Fibroblast of peridontal ligament (primary cell): ENCODE measurements around the gene RPP25L.

Source experiments
- DNase-seq: peaks from one replicate; pipeline ENCODE4 v3.0.0-alpha.2; 2010; ENCODE audit errors: extremely low read depth

Gene RPP25L

DNA sequence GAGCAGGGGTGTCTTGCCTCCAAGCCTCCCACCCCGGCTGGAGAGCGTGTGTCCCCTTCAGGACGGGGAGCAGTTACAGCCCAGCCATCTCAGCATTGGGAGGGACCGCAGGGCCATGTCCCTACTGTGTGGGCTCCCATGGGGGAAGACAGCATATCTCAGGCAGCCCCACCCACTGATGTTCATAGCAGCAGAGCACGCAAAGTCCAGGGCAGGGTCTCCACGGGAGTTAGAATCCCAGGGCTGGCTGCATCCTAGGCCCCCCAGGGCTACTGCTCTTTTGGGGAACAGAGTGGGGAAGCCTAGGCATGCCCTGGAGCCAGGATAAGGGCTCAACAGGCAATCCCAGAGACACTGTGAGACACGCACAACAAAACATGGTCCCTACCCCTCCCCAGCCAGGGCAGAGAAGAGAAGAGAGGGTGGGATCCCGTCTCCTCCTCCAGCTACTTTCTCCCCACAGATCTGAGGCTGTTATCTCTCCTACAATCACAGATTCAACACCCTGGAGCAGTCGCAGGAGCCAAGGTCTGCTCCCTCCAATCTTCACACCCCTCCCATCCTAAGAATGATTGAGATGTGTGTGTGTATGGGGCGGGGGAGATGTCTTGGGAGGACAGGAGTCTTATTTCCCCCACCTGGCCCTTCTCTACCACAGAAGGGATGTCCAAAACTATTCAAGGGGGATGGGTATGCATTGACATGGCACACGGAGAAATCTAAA, 25.8 kb downstream of the RPP25L start:
- DNase-seq: no peak

DNA sequence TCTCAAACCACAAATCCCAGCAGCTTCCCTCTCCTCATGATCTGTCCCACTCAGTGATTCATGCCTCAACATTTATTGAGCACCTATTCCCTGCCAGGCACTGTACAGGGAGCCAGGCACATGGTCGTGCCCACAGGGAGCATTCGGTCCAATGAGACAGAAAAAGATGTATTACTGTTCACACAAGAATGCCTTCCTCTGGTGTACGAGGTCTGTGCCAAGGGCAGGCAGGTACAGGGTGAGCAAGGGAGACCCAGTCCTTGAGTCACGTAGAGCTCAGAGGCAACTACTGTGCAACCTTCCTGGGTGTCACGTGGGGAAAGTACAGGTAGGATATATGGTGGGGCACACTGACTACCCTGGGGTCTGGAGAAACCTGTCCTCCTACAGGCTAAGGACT, 26.9 kb downstream of the RPP25L start:
- DNase-seq: no peak

DNA sequence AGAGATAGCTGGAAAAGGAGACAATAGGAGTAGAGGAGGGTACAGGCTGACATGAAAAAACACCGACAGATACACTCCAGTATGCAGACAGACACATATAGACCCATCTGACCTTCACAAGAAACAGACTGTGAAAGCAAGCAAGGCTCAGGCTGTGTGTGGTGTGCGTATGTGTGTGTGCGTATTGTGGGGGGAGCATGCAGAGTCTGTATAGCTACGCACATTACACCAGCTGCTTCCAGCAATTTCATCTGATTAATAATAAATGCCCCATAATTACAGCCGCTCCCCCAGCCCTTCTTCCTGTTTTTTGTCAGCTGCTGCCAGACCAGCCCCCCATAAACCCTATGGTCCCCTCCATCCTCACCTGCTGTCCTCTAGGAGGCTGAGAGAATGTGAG, 29.1 kb downstream of the RPP25L start:
- DNase-seq: no peak

DNA sequence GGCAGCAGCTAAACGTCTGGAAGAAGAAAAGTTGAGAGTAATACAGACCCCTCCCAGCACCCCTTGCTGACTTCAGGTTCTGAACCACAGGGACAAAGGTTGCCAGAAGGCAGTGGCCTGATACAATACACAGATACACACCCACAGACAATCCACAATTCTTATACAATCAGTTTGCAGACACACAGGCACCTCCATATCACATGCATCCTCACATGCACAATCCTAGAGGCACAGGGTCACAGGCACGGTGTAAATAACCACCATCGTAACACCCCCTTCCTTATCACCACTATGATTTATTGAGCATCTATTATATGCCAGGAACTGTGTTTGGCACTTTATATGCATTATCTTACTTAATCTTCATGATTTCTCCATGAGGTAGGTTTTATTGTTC, 30.6 kb downstream of the RPP25L start:
- no peak for DNase-seq

DNA sequence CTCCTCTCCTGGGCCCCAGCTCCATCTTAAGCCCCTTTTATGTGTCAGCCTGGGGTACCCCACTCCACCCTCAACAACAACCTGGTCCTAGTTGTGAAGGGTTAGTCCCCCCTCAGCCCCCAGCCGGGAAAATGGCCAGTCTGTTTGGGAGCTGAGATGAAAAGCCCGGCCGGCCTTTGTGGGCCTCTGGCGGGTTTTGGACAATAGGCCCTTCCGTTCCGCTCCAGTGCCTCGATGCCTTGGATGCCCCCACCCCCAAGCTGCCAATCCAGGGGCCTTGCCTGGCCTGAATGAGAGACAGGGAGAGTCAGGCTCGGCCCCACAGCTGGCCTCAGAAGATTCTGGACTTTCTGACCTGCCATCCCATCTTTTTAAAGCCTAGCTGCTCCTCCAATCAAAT, 31.5 kb downstream of the RPP25L start:
- no peak for DNase-seq

DNA sequence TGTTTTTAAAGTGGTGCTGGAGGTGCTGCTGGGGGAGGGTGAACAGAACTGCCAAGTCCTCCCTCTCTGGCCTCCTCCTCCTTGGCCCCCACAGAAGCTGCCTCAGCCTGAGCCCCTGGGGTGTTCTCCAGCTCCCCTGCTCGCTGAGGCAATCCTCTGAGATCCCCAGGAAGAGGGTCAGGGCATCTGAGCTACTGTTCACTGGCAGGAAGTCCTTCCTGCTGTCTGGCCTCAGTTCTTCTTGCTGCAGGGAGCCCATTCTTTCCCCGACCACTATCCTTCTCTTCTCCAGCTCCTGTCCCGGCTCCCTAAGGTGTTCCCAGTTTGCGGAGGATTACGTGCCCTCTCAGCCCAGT, 32.1 kb downstream of the RPP25L start:
- no peak for DNase-seq

DNA sequence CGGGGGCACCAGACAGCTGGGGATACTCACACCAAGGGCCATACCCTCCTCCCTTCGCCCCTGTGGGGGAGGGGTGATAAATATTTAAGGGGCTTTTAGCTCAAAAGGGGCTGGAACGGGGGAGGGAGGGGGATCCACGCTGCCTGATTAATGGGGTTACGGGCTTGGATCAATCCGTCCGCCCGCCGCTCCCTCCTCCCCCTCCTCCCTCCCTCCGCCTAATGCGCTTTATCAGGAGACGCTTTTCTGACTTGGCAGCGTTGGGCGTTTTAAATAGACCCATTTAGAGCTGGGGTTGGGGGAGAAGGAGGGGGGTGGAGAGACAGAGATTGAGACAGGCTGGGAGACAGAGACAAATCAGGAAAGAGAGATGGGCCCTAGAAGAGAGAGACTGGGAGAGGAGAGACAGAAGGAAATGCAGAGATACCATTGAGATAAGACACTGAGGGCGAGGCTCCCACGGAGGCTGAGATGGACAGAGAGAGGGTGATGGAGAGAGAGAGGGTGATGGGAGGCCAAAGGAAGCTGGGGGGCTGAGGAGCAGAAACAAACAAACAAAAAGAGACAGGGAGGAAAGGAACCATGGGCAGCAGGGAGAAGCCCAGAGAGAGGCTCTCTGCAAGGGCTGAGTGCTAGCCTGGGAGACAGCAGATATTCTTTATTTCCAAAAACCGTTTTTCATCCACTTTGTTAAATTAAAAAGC, 32.6 kb downstream of the RPP25L start:
- no peak for DNase-seq

DNA sequence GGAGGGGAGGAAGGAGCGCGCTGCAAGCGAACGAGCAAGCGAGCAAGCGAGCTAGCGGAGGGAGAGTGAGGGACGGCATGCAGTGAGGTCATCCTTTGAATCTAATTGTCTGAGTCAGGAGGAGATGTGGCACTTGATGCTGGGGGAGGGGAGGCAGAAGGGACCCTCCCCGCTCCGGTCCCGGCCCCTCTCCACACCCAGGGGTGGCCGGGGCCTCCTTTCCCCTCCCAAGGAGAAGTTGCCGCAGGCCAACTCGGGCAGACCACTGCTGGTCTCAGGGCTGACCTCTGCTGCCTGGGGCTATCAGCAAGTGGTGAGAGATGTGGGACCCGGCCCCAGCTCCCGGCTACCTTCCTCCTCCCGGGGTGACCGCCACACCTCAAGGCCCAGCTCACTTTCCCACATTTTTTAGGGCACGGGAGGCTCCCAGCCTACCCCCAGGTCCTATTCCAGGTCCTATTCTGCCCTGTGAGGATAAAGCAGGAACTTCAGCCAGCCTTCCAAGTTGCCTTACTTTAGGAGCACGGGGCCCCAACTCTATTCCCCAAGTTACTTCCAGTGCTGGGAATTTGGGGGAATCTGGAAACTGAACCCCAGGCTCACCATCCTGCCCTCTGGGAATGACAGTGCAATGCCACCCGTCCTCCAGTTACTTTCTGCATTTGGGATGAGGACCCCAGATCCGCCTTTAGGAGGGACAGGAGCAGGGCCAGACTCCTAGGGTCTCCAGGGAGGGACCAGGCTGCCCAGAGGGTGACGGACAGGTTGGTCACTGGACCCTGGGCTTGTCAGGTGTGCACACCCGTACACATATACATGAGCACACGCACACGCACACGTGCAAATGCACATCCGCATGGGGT, 33.4 kb downstream of the RPP25L start:
- DNase-seq: peak; percentile 28

DNA sequence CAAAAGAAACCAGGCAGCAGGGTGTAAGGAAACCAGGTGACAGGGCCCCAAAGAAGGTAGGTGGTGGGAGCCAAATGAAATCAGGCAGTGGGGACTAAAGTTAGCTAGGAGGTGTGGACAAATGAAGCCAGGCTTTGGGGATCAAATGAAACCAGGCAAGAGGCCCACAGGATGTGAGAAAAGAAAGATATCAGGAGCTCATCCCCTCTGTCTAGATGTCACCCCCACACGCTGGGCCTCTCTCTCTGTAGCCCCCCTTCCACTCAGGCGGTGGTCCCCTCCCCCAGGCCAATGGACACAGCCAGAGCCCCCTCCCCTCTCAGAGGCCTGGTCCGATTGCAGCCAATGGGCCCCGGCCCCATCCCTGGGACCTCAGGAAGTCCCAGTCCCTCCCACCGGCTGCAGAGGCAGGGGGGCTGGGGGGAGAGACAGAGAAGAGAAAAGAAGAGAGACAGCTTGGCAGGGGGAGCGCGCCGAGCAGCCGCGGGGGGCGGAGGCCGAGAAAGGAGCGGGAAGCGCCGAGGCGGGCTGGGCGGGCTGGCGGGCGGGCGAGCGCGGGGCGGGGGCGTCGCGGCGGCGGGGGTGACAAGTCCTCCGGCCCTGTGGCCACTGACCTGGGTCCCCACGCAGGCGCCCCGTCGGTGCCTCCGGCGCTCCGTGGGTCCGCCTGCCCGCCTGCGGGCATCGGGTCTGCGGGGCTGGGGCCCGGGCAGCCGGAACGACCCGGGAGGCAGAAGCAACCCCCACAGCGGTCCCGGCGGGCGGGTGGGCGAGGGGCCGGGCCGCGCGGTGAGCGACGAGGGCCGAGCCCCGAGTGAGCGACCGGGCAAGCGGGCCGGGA, 34.3 kb downstream of the RPP25L start:
- DNase-seq: no peak

DNA sequence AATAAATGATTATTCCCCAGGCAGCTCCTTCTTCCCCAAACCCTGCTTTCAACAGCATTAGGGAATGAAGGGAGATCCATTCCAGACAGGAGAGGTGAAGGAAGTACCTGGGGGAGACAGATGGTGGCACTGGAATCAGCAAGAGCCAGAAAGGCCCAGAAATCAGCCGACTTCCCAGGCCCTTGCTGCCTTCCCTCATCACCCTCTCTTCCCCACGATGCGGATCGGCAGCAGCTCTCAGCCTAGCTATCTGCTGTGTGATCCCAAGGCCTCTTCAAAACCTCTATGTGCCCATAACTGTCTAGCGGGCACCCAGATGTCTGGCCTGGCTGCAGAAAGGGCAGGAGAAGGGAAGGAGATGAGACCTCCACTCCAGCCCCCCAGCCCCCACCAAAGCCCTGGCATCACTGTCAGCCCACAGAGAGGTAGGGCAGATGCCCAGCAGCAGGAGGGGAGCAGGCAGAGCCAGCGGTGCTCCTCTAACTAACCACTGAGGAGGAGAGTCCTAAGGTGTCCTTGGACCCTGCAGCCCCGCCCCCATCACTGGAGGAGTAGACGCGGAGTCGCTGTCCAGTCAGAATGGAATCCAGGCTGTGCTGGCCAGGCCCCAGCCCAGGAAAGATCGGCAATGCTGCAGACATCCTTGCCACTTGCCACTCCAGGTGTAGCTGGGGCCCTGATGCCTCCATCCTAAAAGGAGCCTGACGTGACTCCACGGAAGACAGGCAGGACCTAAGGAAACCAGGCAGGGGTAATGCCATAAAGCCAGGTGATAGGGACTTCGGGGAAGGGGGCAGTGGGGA, 35.1 kb downstream of the RPP25L start:
- DNase-seq: no peak

DNA sequence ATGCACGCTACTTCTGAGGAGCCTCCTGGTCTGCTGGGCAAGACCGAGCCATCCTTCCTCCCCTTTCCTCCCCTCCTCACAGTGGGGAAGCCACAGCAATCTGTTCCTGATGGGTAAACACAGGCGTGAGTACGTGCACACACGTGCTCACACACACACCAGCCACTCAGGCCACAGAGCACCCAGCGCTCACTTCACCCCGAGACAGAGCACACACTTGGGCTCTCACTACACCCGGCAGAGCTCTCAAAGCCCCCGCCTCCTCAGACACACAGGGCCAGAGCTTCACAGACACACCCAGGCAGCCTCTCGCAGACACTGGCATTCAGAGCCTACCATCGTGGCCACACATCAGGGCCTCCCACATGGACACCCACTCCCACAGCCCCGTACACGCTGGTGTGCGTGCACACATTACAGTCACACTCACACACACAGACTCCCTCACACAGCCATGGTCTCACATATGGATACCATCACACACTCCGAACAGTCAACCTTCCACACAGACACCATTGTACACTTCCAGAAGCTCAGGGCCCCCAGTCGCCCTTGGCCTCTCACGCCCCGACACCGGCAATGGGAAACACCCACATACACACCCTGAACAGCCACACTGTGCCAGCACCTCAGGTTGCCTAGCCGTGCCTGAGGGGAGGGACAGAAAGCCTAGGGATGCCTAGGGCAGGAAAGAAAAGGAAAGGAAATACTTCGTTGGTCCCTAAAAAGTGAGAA, 35.9 kb downstream of the RPP25L start:
- no peak for DNase-seq

DNA sequence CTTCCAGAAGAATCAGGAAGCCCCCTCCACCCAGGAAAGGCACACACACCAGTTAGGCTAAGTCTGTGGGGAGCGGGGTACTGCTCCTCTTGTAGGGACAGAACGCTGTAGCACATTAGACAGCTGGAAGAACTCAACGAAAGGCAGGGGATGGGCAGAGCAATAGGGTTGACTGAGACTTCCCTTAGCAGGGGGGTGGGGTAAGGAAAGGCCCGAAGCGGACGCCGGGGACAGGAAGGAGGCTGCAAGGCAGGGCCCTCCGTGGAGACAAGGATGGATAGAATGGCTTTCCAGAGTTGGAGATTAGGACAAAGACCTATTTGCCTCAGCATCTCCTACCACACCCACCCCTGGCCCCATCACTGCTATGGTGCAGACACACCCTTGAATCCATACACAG, 36.7 kb downstream of the RPP25L start:
- DNase-seq: no peak

DNA sequence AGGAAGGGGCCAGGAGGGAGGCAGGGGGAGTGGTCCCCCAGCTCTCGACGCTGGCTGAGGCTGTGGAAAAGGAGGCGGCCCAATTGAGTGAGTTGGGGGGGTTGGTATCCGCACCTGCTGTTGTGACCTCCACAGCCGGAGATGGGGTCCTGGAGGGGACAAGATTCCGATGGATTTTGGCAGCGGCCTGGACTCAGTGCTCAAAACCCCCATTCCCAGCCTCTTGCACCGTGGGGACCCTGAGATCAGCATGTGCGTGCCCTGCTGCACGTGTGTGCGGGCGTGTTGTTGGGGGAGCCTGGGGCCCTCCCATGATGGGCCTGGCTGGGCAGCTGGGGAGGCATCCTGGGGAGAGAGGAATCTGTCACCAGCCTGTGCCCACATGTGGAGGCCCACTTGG, 37.3 kb downstream of the RPP25L start:
- no peak for DNase-seq

DNA sequence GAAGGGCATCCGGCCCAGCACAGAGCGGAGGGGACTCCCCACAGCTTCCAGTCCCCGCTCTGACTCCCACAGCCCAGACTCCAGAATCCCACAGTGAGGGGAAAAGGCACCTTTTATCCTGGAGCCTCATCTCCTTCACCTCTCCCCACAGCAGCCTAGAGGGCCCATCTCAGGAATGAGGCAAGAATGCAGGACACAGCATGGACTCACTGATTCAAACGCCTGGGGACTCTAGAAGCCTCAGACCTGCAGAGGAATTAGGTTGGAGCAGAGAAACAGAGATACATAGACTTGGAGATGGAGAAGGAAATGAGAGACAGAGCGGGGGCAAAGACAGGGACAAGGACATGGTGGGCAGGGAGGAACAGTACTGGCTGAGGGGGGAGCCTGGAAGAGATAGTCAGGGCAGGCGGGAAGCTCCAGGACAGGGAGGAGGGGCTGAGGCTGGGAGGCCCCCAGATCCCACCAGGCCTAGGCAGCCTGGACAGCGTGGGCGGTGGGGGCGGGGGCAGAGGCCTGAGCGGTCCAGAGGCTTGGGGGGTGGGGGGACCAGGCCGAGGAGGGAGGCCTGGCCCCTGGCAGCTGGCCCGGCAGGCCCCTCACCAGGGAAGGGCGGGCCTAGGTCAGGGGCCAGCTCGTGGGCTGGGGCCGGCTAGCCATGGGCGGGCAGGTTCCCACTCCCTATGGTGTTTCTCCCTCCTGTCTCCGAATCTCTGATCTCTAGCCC, 38.1 kb downstream of the RPP25L start:
- no peak for DNase-seq

DNA sequence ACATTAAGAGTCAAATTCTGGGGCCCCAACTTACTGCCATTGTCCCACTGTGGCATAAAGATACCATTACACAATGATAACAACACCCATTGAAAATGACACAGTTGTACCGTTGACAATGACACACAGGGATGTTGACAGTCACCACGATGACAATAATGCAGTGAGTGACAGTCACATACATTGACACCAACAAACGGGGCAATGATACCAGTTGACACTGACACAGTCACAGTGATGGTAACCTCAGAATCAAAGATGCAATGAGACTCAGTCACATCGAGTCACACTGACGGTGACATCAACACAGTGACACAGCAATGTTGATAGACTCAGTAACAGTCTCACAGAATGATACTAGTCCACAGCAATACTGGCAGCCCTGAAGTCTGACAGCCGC, 39.3 kb downstream of the RPP25L start:
- DNase-seq: no peak

DNA sequence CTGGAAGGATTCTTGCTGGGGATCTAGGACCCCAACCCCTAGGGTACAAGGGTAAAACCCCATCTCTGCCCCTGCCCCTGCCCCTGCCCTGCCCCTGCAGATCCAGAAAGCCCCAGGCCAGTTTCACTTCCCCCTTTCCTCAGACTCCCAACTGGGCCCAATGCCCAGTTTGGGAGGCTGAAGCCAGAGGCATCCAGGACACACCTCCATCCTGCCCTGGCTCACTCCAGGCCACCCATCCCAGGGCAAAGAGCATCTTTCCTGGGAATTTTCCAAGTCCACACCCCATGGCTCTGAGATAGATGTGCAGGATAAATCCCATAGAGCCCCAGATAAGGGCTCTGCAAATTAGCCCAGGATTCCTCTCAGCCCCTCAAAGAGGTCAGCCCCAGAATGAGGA, 39.8 kb downstream of the RPP25L start:
- DNase-seq: no peak

DNA sequence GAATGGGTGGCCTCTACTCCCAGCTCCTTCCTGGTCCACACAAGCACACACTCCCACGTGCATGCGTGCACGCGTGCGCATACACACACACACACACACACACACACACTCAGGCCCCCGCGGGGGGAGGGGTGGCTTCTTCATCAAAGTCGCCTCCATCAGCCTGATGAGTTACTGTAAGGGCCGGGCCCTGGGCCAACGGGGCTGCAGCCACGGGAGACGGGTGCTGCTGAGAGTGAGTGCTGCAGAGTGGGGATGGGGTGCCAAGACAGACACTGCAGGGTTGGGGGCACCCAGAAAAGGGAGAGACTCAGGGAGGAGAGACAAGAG, 40.5 kb downstream of the RPP25L start:
- DNase-seq: no peak

DNA sequence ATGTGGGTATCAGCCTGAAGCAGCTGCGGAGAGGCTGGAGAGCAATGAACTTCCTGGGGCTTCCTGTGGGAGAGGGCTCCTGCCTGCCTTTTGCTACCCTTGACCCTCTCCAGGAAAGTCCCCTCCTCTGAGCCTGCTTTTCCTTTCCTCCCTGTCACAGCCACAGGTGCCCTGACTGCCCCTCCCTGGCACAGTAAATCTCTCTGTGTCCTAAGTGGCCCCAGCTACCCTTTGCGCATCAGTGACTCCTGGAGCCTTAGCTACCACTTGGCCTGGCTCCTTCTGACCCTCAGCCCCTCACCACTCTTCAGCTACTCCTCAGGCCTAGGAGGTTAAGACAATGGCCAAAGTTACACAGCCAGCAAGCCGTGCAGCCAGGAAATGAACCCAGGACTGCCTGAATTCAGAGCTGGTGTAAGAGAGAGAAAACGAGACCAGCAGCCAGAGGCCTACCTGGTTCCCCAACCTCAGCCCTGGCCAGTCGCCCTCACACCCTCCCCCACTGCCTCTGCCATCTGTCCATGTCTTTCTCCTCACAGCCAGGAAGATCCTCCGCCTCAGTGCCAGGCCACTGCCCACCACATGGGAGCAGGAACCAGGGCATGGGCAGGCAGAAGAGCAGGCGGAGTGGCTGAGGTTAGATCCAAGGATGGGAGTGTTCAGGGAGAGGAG, 41.0 kb downstream of the RPP25L start:
- DNase-seq: no peak

DNA sequence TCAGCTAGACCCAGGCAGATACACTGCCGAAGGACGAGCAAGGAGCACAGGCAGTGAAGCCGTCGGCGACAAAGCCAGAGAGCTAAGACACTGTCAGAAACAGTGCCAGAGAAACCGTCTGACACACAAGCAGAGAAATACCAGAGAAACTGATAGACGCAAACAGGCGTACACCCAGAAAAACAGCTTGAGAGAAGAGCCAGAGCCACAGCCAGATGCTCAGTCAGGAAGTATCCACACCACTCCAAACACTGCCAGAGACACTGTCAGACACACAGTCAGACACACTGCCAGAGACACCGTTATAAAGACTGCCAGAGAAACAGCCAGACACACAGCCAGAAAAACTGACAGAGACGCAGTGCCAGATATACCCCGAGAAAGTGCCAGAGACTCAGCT, 41.5 kb downstream of the RPP25L start:
- no peak for DNase-seq
